Measurements from ENCODE around the gene NFATC2. TPM values are rescaled to one million over a fixed set of nuclear protein-coding genes. Genes with fewer than 3 reads are reported as not detected.

NFATC2 gene
- total RNA-seq, 1 experiment from 2014 or later, result 0.07 TPM

DNA sequence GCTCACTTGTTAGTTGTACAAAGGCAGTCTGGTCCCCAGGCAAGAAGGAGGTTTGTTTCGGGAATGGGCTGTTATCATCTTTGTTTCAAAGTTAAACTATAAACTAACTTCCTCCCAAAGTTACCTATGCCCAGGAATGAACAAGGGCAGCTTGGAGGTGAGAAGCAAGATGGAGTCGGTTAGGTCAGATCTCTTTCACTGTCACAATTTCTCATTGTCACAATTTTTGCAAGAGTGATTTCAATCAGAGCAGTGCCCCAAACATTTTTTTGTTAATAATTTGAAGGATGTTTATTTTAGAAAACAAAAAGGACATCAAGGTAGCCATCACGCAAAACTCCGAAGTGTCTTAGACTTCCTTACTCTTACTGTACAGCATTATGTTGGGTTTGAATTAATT, 170.8 kb downstream of the NFATC2 start:
- Mint-ChIP-seq H3K4me1 (ENCODE audit: insufficient read depth, unreplicated experiment) (peaks cover 3% of the 10 kb centered on the region), H3K36me3 (ENCODE audit: insufficient read depth, unreplicated experiment) (no peaks in the 10 kb centered on the region), H3K27me3 (ENCODE audit: insufficient read depth, unreplicated experiment) (no peaks in the 10 kb centered on the region), H3K27ac (ENCODE audit: low read depth, unreplicated experiment) (no peak overlapping the region), H3K4me3 (ENCODE audit: unreplicated experiment) (no peak overlapping the region), H3K9me3 (ENCODE audit: unreplicated experiment) (no peaks in the 10 kb centered on the region)
- intact Hi-C loops (cut with micrococcal nuclease), result loop anchor here (1.0 kb wide), 3 partner anchors 224 to 712 kb away; no protein-coding TSS in a partner anchor
- TF ChIP-seq CTCF (IDR thresholded peaks at IDR 0.05; ENCODE audit: unreplicated experiment), result no peak
- ChIA-PET CTCF (interaction anchor here (0.6 to 7.9 kb wide), 31 partner anchors 9 to 843 kb away, joined by 3 to 128 read pairs (median 5); no protein-coding TSS in a partner anchor), POLR2A (no interaction called here)
- no TSS peak for BruUV-seq (replicated peaks)
- DNase-seq (ENCODE audit: unreplicated experiment), result no peak

GRCh38 chr20:51369503-51369902, 173.0 kb downstream of the NFATC2 start:
- no peak for DNase-seq (ENCODE audit: unreplicated experiment)
- POLR2A ChIA-PET, result no interaction called here
- CTCF ChIA-PET, result interaction anchor here (0.6 to 7.9 kb wide), 7 partner anchors 8 to 382 kb away, joined by 3 to 128 read pairs (median 5); no protein-coding TSS in a partner anchor
- H3K27ac Mint-ChIP-seq (ENCODE audit: low read depth, unreplicated experiment), result no peak overlapping the region
- no peaks in the 10 kb centered on the region for H3K9me3 Mint-ChIP-seq (ENCODE audit: unreplicated experiment)
- no peaks in the 10 kb centered on the region for H3K27me3 Mint-ChIP-seq (ENCODE audit: insufficient read depth, unreplicated experiment)
- no peak overlapping the region for H3K4me3 Mint-ChIP-seq (ENCODE audit: unreplicated experiment)
- TF ChIP-seq CTCF (IDR thresholded peaks at IDR 0.05; ENCODE audit: unreplicated experiment), result no peak
- intact Hi-C loops (cut with micrococcal nuclease), result loop anchor here (5.0 kb wide), 1 partner anchor 382 kb away; no protein-coding TSS in a partner anchor
- H3K4me1 Mint-ChIP-seq (ENCODE audit: insufficient read depth, unreplicated experiment), result peaks cover 12% of the 10 kb centered on the region
- BruUV-seq (replicated peaks), result no TSS peak
- no peaks in the 10 kb centered on the region for H3K36me3 Mint-ChIP-seq (ENCODE audit: insufficient read depth, unreplicated experiment)

GRCh38 chr20:51368461-51369211, 173.9 kb downstream of the NFATC2 start:
- no peak for TF ChIP-seq CTCF (IDR thresholded peaks at IDR 0.05; ENCODE audit: unreplicated experiment)
- H3K4me1 Mint-ChIP-seq (ENCODE audit: insufficient read depth, unreplicated experiment), result peaks cover 12% of the 10 kb centered on the region
- no peak for DNase-seq (ENCODE audit: unreplicated experiment)
- H3K27me3 Mint-ChIP-seq (ENCODE audit: insufficient read depth, unreplicated experiment), result no peaks in the 10 kb centered on the region
- H3K36me3 Mint-ChIP-seq (ENCODE audit: insufficient read depth, unreplicated experiment), result no peaks in the 10 kb centered on the region
- H3K9me3 Mint-ChIP-seq (ENCODE audit: unreplicated experiment), result no peaks in the 10 kb centered on the region
- ChIA-PET POLR2A (no interaction called here), CTCF (interaction anchor here (0.5 to 7.9 kb wide), 9 partner anchors 9 to 576 kb away, joined by 3 to 128 read pairs (median 4); no protein-coding TSS in a partner anchor)
- H3K4me3 Mint-ChIP-seq (ENCODE audit: unreplicated experiment), result no peak overlapping the region
- intact Hi-C loops (cut with micrococcal nuclease), result loop anchor here (5.0 kb wide), 1 partner anchor 381 kb away; no protein-coding TSS in a partner anchor
- H3K27ac Mint-ChIP-seq (ENCODE audit: low read depth, unreplicated experiment), result no peak overlapping the region
- no TSS peak for BruUV-seq (replicated peaks)

DNA sequence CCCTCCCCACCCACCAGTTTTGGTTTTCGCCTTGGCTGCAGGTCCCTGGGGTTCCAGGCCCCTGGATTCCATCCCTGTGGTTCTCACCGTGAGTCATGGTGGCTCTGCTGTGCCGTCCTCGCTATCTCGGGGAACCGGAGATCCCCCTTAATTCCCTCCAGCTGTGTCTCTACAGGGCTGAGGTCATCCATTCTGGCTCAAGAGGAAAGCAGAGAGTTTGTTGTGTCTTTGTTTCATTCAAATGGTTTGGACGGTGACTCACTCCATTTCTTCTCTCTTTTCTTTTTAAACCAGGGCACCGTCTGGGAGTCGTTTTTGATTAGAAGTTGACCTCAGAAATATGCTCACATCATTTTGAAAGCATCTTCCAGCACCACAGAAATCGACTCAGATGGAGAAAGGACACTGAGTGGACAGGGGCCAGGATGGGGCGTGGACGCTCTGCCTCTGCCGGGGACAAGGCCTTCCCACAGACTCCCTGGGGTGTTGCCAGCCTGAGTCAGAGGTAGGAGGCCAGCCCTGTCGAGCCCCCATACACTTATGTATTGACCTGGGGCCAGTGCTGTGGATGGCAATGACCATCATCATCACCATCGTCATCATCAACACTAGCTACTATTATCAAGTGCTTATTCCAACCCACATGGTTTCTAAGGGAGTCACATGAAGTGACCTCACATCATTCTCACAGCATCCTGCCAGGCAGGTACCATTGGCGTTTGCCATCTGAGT, 176.2 kb downstream of the NFATC2 start:
- H3K36me3 Mint-ChIP-seq (ENCODE audit: insufficient read depth, unreplicated experiment), result no peaks in the 10 kb centered on the region
- peak; percentile 87 for DNase-seq (ENCODE audit: unreplicated experiment)
- TSS peak; percentile 21 for BruUV-seq (replicated peaks)
- H3K27ac Mint-ChIP-seq (ENCODE audit: low read depth, unreplicated experiment), result peak overlapping the region; percentile 81
- H3K9me3 Mint-ChIP-seq (ENCODE audit: unreplicated experiment), result no peaks in the 10 kb centered on the region
- TF ChIP-seq CTCF (IDR thresholded peaks at IDR 0.05; ENCODE audit: unreplicated experiment), result no peak
- ChIA-PET CTCF (interaction anchor here (0.5 to 2.7 kb wide), 9 partner anchors 20 to 818 kb away, joined by 3 to 32 read pairs (median 7); no protein-coding TSS in a partner anchor), POLR2A (interaction anchor here (0.6 to 1.5 kb wide), 2 partner anchors 229 to 369 kb away, joined by 3 to 5 read pairs; no protein-coding TSS in a partner anchor)
- H3K4me3 Mint-ChIP-seq (ENCODE audit: unreplicated experiment), result peak overlapping the region; percentile 20
- H3K27me3 Mint-ChIP-seq (ENCODE audit: insufficient read depth, unreplicated experiment), result no peaks in the 10 kb centered on the region
- intact Hi-C loops (cut with micrococcal nuclease), result loop anchor here (5.0 kb wide), 1 partner anchor 379 kb away; no protein-coding TSS in a partner anchor
- peaks cover 15% of the 10 kb centered on the region for H3K4me1 Mint-ChIP-seq (ENCODE audit: insufficient read depth, unreplicated experiment)
